Measurements from ENCODE around the gene TMEM132C.

TMEM132C gene

GRCh38 chr12:128288896-128289295 is 21.9 kb downstream of the TMEM132C start:
- no peak for DNase-seq

- no peak for DNase-seq
Observed at GRCh38 chr12:128290938-128291337, 24.0 kb downstream of the TMEM132C start.

- no peak for DNase-seq
Observed at GRCh38 chr12:128298091-128298748, 31.2 kb downstream of the TMEM132C start.

DNA sequence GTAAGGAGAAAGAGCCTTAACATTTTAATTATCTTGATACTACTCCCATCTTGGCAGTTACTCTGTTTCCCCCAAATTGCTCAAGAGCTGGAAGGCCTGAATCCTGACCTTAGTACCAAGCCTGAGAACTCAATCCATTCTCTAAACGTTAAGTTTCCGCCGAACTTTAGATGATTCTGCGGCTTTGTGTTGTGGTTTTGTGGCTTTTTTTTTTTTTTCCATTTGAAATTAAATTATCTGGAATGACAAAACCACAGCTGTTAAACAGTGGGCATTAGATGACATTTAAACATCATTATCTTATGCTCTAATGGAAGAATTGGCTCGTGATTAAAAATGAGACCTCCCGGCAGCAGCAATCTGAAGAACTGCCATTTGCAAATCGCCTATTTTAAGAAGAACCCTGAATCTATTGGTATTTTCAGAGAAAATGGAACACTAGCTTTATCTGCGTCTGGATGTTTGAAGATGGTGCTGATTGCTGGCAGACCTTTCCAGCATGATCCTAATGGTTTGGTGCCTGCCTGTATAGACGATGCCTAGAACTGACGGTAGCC is 38.4 kb downstream of the TMEM132C start:
- no peak for DNase-seq

GRCh38 chr12:128307791-128308190 is 40.8 kb downstream of the TMEM132C start:
- DNase-seq = no peak

DNA sequence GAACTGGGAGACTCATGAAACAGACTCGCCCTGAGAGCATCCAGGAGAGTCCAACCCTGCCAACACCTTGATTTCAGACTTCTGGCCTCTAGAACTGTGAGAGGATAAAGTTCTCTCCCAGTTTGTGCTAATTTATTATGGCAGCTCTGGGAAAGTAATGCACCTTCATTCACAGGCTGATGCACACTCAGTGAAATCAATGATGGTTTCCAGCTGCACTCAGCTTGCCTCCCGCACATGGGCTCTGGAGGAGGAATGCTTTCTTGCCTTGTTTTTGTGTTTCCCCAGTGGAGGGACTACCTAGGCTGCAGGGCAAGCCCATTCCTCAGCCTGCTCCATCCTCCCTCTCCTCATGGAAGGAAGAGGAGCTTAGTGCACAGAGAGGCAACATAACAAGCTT is 45.7 kb downstream of the TMEM132C start:
- DNase-seq = no peak

DNA sequence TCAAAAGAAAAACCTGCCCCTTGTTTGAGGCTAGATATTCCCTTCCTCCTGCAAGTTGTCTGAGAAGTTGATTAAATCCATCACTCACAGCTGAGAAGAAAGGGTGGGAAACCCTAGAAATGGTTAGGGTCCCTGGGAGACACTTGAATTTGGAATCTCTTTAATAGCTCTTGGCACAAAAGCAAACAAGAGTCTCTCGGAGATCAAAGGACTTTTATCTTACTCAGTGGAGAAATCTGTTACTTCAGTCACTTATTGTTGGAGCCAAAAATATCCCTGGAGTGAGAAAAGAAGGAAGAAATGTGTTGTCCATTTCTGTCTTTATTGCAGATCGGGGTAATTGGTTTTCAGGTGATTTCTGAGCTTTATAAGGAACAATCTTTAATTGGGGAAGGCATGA is 47.0 kb downstream of the TMEM132C start:
- no peak for DNase-seq

GRCh38 chr12:128314611-128315010 is 47.6 kb downstream of the TMEM132C start:
- no peak for DNase-seq

- DNase-seq = no peak
Observed at GRCh38 chr12:128316078-128316477, 49.1 kb downstream of the TMEM132C start.

GRCh38 chr12:128316973-128317526 is 50.1 kb downstream of the TMEM132C start:
- DNase-seq = no peak

DNA sequence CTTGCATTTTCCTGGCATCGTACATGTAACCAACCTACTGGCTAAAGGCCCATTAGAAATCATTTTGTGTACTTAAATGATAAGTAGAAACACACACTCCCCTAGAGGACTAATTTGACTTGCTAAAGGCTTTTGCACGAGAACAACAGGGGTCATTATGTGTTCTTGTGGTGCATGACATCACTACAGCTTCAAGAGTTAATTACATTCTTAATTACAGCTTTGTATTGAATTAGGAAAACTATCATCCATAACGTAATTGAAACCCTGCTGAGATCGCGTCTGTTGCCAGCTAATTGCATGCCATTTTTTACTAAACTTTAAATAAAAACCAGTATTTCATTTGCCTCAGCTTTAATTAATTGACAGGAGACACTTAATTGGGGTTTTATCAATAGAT is 51.4 kb downstream of the TMEM132C start:
- peak; percentile 46 for DNase-seq

DNA sequence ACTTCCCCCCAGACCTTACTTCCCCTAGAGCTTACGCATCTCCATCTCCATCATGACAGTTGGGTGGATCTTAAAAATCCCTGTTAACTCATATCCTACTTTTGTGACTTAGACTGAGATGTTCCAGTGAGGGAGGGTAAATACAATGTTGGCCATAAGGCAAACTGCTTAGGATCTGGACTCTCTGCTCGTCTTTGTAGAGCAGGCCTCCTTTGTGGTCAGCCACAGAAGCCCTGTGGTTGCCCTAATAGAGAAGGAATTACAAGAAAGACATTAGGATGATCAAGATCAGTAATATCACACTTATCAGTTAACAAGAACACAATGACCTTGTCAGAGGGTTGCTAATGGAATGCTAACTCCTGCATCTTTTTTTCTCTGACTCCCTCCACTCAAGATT is 52.0 kb downstream of the TMEM132C start:
- no peak for DNase-seq

- no peak for DNase-seq
Observed at GRCh38 chr12:128322341-128322740, 55.4 kb downstream of the TMEM132C start.

GRCh38 chr12:128323145-128323920 is 56.4 kb downstream of the TMEM132C start:
- DNase-seq = no peak

DNA sequence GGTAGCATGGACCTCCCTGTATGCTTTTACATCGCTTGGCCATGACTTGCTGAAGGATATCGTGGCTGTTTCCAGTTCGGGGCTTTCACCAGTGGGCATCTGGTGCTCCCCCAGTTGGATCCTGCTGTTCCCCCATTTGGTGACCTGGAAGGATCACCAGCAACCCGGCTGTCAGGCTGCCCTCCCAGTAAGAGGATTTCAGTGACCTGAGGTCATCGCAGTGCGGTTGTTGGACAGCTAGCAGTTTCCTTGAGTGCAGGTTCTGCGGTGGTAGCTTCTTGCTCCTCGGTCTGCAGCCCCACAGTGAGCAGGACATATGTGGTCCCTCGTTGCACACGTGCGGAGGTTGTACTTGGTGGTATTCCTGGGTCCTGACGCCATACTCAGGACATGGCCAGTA is 58.7 kb downstream of the TMEM132C start:
- DNase-seq = no peak

DNA sequence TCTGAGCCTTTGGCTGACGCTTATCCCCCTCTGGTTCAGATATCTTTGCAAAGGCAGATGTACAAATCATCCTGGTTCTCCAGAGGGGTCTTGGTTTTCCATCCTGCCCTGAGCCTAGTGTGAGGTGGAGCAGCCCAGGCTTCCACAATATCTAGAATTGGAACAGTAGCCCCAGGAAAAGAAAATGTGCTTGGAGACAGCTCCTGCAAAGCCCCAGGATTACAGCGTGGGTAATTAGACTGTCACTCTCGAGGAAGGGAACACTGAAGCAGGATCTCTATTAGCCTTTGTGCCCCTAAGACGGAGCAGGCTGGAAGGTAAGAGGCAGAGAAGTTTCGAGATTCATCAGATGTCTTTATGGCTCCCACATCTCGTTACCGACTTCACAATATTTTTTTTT is 59.4 kb downstream of the TMEM132C start:
- DNase-seq = no peak

GRCh38 chr12:128328961-128329360 is 62.0 kb downstream of the TMEM132C start:
- DNase-seq = no peak

DNA sequence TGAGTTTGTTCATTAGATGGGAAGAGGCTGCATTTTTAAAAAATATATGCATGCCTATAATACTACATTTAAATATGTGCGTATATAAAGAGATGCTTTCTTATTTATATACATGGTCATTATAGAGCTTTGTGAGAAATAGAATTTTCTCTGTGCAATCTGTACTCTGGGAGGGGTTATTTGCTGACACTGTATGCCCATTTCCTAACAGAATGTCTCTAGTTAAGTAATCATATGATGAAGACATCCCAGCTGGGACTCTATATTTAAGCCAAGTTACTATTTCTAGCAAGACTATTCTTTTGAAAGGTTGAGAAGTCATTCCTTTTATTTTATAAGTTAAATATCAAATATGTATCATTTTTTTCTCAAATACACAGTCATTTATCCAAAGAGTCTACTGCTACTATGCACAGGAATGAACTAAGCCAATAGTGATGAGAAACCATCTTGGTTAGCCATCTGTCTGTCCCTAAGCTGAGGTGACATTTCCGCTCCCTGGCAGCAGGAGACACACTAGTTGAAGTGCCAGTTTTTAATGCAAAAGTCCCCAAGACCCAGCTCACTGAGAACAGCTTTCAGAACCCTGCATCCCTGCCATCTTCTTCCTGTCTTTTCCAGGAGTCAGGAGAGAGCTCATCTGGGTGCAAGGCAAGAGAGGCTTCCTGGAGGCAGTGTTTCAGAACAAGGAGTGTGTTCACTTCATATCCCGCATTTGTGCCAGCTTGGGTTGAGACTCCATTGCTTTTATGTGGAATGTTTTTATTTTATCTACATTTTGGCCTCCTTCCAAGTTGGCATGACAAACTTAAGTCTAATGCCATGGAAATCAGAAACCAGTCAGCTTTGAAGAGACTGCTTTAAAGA is 69.5 kb downstream of the TMEM132C start:
- no peak for DNase-seq

GRCh38 chr12:128337071-128337345 is 70.0 kb downstream of the TMEM132C start:
- no peak for DNase-seq

- DNase-seq = no peak
Observed at GRCh38 chr12:128337431-128338170, 70.6 kb downstream of the TMEM132C start.

DNA sequence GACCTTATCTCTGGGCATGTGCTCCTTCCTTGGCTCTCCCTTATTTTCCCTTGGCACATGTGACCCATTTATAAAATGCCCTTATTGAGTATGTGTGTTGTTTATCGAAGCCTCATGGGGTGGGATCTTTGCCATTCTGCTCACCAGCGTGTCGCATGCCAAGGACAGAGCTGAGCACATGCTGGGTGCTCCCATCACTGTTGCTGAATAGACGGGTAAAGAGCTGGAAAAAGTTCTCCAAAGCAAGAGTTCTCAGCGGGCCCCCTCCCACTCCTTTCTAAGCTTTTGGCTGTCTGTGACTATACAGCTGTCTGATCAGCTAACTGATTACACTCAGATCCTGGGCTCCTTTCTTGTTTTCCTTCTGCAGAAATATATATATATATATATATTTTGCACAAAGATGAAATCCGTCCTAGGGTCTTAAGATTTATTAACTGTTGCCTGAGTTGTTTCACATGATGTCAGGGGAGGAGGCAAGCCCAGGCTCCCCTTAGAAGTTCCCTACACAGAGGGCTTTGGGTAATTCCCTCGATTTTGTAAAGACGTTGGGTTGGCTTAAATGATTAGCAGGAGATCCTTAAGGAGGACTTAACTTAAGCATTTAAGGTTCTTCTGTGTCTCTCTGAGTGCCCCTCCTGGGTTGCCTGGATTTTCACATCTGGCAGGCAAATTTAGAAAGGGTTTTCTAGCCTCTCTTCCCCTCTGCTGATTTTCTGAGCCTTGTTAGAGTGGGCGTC is 71.6 kb downstream of the TMEM132C start:
- no peak for DNase-seq

DNA sequence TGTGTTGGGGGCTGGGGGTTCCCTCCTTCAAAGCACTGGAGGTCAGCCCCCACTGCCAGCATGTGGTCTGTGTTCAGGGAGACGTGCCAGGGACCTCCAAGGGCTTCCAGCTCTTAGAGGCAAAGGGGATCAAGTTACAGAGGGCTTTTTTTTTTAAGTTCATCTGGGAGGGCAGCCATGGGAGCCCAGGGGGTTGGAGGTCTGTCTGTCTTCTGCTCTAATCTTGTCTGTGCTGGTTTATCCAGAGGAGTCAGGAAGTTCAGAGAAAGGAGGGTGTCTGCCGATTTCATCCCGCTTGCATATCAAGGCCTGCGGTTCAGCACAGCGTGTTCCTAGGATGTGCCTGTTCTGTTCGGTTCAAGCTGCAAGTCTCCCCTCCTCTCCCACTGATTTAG is 72.2 kb downstream of the TMEM132C start:
- DNase-seq = no peak

Measured in COR-L47 (cell line).